H1 (cell line): ENCODE measurements around the gene KRT77.

ENCODE experiments used
- CBX5 ChIP-seq: fragments of 300-800, 300-1000 bp; sonication (generic); IDR thresholded peaks from 2 replicates; pipeline ENCODE4 v1.7.1; 2016; ENCODE audit warnings: antibody characterized with exemption, low read length, low read depth
- CHD2 ChIP-seq: IDR thresholded peaks from 2 replicates; pipeline ENCODE4 v1.6.1; 2012; ENCODE audit warnings: low read length, improper control_type of control experiment
- CTCF ChIP-seq, 3 experiments: IDR thresholded peaks; 1 replicate in 2 of 3; 2 replicates in 1 of 3; pipeline versions ENCODE4 v1.5.1 to v1.6.1; 2011; ENCODE audit warnings: low read length in 3 of 3, mild to moderate bottlenecking in 3 of 3, inconsistent platforms in 2 of 3, low read depth in 1 of 3, moderate library complexity in 1 of 3; ENCODE audit not compliant: insufficient read depth in 1 of 3; ENCODE audit errors: control extremely low read depth in 1 of 3
- EGR1 ChIP-seq: IDR thresholded peaks from 2 replicates; pipeline ENCODE4 v1.6.1; 2011; ENCODE audit warnings: low read depth, low read length, borderline replicate concordance
- EZH2 ChIP-seq: fragments of 200-600 bp; sonication (generic); IDR thresholded peaks from 2 replicates; pipeline ENCODE4 v1.7.1; 2012; ENCODE audit warnings: low read depth, mild to moderate bottlenecking, moderate library complexity, low read length, inconsistent platforms; ENCODE audit not compliant: severe bottlenecking
- HDAC2 ChIP-seq, 2 experiments: fragments of 300-600 bp in 1 of 2; sonication (generic) in 1 of 2; IDR thresholded peaks; 2 replicates each; pipeline ENCODE4 v1.6.1; 2011 to 2012; ENCODE audit warnings: low read depth in 2 of 2, low read length in 2 of 2, mild to moderate bottlenecking in 2 of 2, moderate library complexity in 2 of 2, borderline replicate concordance in 1 of 2, inconsistent platforms in 1 of 2
- KDM1A ChIP-seq: fragments of 200-600, 300-600 bp; sonication (generic); IDR thresholded peaks from 2 replicates; pipeline ENCODE4 v1.7.1; 2016; ENCODE audit warnings: mild to moderate bottlenecking, low read length, borderline replicate concordance
- POLR2A ChIP-seq, 2 experiments: IDR thresholded peaks; 1 replicate in 1 of 2; 2 replicates in 1 of 2; pipeline ENCODE4 v1.6.1; 2011; ENCODE audit warnings: low read depth in 2 of 2, low read length in 2 of 2, mild to moderate bottlenecking in 2 of 2; ENCODE audit errors: control extremely low read depth in 1 of 2
- RNF2 ChIP-seq: fragments of 200-900, 300-1000 bp; sonication (generic); IDR thresholded peaks from 2 replicates; pipeline ENCODE4 v1.7.1; 2016; ENCODE audit warnings: borderline replicate concordance, low read depth, mild to moderate bottlenecking, antibody characterized with exemption, low read length; ENCODE audit not compliant: poor library complexity, severe bottlenecking; ENCODE audit errors: missing control alignments
- SIX5 ChIP-seq: IDR thresholded peaks from 2 replicates; pipeline ENCODE4 v1.6.1; 2011; ENCODE audit warnings: mild to moderate bottlenecking, low read depth, low read length
- SUZ12 ChIP-seq: fragments of 200-600 bp; sonication (generic); IDR thresholded peaks from 2 replicates; pipeline ENCODE4 v1.6.1; 2012; ENCODE audit warnings: mild to moderate bottlenecking, inconsistent platforms, low read length, moderate library complexity, mixed read lengths
- TF ChIP-seq, protein P1 (sequence below): IDR thresholded peaks from 2 replicates; pipeline ENCODE4 v1.6.1; 2012; ENCODE audit warnings: low read length, inconsistent platforms
- TF ChIP-seq, protein P2 (sequence below): fragments of 300-600 bp; sonication (generic); IDR thresholded peaks from 2 replicates; pipeline ENCODE4 v1.7.1; 2012; ENCODE audit warnings: low read length, moderate library complexity, mild to moderate bottlenecking, inconsistent platforms; ENCODE audit not compliant: insufficient replicate concordance

GRCh38 chr12:52701281-52701680, 2.0 kb downstream of the KRT77 start:
- TF ChIP-seq EGR1 (no peak), HDAC2 (IDR thresholded peaks at IDR 0.05; ENCODE audit: borderline replicate concordance in 1 of 2, low read depth in 2 of 2, low read length in 2 of 2) (no peak), CTCF (IDR thresholded peaks at IDR 0.05; ENCODE audit: control extremely low read depth in 1 of 3, insufficient read depth in 1 of 3, low read depth in 1 of 3, low read length in 3 of 3) (no peak), CBX5 (no peak), SIX5 (no peak), KDM1A (no peak), POLR2A (IDR thresholded peaks at IDR 0.05; ENCODE audit: control extremely low read depth in 1 of 2, low read depth in 2 of 2, low read length in 2 of 2) (no peak), SUZ12 (no peak), RNF2 (no peak), CHD2 (no peak), EZH2 (no peak)
- TF ChIP-seq, protein P1, sequence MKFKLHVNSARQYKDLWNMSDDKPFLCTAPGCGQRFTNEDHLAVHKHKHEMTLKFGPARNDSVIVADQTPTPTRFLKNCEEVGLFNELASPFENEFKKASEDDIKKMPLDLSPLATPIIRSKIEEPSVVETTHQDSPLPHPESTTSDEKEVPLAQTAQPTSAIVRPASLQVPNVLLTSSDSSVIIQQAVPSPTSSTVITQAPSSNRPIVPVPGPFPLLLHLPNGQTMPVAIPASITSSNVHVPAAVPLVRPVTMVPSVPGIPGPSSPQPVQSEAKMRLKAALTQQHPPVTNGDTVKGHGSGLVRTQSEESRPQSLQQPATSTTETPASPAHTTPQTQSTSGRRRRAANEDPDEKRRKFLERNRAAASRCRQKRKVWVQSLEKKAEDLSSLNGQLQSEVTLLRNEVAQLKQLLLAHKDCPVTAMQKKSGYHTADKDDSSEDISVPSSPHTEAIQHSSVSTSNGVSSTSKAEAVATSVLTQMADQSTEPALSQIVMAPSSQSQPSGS = no peak
- TF ChIP-seq, protein P2, sequence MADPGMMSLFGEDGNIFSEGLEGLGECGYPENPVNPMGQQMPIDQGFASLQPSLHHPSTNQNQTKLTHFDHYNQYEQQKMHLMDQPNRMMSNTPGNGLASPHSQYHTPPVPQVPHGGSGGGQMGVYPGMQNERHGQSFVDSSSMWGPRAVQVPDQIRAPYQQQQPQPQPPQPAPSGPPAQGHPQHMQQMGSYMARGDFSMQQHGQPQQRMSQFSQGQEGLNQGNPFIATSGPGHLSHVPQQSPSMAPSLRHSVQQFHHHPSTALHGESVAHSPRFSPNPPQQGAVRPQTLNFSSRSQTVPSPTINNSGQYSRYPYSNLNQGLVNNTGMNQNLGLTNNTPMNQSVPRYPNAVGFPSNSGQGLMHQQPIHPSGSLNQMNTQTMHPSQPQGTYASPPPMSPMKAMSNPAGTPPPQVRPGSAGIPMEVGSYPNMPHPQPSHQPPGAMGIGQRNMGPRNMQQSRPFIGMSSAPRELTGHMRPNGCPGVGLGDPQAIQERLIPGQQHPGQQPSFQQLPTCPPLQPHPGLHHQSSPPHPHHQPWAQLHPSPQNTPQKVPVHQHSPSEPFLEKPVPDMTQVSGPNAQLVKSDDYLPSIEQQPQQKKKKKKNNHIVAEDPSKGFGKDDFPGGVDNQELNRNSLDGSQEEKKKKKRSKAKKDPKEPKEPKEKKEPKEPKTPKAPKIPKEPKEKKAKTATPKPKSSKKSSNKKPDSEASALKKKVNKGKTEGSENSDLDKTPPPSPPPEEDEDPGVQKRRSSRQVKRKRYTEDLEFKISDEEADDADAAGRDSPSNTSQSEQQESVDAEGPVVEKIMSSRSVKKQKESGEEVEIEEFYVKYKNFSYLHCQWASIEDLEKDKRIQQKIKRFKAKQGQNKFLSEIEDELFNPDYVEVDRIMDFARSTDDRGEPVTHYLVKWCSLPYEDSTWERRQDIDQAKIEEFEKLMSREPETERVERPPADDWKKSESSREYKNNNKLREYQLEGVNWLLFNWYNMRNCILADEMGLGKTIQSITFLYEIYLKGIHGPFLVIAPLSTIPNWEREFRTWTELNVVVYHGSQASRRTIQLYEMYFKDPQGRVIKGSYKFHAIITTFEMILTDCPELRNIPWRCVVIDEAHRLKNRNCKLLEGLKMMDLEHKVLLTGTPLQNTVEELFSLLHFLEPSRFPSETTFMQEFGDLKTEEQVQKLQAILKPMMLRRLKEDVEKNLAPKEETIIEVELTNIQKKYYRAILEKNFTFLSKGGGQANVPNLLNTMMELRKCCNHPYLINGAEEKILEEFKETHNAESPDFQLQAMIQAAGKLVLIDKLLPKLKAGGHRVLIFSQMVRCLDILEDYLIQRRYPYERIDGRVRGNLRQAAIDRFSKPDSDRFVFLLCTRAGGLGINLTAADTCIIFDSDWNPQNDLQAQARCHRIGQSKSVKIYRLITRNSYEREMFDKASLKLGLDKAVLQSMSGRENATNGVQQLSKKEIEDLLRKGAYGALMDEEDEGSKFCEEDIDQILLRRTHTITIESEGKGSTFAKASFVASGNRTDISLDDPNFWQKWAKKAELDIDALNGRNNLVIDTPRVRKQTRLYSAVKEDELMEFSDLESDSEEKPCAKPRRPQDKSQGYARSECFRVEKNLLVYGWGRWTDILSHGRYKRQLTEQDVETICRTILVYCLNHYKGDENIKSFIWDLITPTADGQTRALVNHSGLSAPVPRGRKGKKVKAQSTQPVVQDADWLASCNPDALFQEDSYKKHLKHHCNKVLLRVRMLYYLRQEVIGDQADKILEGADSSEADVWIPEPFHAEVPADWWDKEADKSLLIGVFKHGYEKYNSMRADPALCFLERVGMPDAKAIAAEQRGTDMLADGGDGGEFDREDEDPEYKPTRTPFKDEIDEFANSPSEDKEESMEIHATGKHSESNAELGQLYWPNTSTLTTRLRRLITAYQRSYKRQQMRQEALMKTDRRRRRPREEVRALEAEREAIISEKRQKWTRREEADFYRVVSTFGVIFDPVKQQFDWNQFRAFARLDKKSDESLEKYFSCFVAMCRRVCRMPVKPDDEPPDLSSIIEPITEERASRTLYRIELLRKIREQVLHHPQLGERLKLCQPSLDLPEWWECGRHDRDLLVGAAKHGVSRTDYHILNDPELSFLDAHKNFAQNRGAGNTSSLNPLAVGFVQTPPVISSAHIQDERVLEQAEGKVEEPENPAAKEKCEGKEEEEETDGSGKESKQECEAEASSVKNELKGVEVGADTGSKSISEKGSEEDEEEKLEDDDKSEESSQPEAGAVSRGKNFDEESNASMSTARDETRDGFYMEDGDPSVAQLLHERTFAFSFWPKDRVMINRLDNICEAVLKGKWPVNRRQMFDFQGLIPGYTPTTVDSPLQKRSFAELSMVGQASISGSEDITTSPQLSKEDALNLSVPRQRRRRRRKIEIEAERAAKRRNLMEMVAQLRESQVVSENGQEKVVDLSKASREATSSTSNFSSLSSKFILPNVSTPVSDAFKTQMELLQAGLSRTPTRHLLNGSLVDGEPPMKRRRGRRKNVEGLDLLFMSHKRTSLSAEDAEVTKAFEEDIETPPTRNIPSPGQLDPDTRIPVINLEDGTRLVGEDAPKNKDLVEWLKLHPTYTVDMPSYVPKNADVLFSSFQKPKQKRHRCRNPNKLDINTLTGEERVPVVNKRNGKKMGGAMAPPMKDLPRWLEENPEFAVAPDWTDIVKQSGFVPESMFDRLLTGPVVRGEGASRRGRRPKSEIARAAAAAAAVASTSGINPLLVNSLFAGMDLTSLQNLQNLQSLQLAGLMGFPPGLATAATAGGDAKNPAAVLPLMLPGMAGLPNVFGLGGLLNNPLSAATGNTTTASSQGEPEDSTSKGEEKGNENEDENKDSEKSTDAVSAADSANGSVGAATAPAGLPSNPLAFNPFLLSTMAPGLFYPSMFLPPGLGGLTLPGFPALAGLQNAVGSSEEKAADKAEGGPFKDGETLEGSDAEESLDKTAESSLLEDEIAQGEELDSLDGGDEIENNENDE = no peak
